ENCODE data around the gene LAMB4.

Gene LAMB4

DNA sequence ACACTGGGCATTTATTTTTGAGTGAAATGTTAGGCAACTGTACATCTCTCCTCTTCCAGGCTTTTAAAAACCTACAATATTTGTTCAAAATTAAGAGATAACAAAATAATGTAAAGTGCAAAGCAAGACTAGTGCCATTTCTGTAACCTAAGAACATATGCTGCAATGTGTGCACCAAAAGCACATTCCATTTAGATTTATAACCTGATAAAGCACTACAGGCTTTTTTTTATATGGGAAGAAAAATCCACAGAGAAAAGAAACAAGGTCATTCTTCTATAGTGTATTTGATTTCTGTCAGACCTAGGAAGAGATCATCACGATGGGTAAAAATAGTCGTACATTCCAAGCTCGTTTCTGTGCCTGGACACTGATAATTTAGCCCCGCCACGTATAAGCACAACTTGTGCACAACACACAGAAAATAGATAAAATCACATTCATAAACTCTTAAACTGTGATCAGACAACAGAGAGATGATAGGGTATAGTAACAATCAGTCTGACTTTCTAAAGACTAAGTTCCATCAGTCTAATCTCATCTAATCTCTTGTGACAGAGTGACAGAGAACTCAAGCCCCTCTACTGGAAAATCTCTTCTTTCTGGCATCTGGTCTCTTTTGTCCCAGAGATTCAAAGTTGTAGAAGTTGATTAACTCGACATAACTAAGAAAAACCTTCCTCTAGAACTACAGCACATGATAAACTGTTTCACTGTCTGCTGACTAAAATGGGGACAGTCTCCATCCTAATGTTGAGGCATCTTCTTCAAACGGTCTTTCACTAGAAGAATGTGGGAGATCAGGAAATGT is 133.9 kb downstream of the LAMB4 start:
- peak; percentile 81 for DNase-seq

DNA sequence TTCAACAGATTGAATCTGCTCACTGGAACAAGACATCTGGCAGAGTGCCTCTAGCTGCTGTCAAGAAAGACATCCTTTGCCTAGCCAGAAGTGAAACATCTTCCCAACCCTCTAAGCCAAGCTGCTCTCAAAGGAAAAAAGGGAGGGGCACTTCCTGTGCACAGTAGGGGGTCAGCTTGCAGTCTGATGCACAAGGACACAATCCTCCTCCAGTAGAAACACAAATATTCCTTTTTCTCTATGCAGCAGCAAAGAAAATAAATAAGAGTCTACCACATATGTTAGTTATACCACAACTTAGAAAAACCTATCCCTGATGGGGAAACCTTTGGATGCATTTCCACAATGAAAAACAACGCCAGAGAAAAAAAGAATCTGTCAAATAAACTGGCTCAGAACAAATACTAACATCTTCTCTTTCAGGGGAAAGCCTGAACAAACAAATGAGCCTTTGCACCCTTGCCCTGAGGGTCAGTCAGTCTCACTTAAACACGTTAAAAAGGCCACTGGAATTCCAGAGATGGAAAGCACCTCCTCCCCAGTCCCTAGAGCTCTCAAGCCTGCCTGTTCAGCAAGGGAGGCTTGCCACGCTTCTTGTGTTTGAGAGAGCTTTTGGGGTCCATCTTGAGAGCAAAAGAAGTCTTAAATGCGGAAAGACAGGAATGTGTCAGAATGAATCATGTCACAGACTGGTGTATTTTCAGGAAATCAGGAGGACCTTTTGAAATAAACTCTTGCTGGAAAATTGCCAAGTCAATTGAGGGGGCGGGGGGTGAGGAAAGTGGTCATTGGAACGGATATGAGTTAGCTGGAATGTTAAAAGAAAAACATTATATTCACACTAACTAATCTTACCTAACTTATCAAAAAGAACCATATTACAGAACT is 134.7 kb downstream of the LAMB4 start:
- peak; percentile 94 for DNase-seq

- DNase-seq = no peak
Measured at GRCh38 chr7:107994421-107995030, 135.6 kb downstream of the LAMB4 start.

DNA sequence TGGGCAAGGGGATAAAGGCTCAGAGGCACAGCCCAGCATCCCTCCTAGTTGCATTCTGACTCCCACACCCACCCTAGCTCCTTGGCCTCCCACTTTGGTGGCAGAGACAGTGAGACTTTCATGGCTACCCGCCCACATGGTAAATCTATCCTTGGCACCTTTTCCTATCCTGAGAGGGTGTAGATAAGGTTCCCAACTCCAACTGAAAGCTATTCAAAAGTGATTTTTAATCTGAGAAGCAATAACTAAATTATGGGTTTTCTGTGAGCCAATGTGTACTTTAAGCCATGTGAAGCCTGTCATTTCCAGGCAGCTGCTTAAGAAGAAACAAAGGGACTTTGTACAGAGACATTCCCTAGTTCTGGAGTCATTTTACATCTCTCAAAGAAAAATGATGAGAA is 136.3 kb downstream of the LAMB4 start:
- no peak for DNase-seq

GRCh38 chr7:107989618-107990373 is 140.4 kb downstream of the LAMB4 start:
- DNase-seq = peak; percentile 91

GRCh38 chr7:107982918-107983389 is 147.2 kb downstream of the LAMB4 start:
- DNase-seq = no peak

DNA sequence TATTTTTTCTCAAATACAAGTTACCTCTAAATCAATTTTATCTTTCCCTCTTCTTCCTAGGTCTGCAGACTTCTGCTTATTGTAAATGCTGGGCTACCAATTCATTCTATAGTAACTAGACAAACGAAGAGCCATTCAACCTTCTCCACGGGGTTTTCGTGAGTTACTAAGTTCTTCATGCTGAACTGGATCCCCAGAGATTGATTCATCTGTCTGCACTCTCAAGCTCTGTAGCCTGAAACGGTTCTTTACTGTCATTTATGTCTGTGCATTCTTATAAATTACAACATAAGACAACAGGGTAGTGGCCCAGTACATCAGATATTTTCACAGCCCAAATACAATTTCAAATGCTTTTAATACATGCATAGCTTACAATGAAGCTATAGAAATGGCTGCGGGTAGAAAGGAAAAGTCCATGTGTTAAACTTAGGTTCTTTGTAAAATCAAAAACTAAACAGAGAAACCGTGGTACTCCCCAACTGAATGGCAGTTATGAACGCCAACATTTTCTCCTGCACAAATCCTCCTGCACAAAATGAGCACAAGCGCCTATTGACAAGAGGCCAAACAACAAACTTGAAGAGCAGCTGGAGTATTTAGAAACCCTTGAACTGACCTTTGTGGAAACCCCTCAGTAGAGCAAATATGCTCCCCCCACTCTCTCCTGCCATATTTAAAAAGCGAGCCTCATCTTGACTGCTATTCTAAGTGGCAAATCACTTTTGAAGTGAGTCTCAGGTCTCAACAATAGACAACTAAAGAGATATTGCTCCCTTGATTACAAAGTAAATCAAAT is 147.9 kb downstream of the LAMB4 start:
- DNase-seq = no peak

DNA sequence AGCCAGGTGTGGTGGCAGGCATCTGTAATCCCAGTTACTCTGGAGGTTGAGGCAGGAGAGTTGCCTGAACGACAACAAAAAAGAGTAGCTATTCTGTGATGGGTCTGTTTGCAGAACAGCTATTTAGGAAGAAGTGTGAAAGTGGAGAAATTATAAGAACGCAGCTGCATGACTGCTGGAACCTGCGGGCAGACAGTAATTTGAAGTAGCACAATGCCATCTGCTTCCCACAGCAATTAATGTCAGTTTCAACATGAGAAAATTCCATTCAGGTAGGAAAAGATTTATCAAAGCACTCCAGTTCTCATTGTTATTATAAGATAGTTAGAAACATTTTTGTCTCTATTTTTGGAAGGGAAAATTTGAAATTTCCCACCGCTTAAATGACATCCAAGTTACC is 148.7 kb downstream of the LAMB4 start:
- DNase-seq = no peak

- no peak for DNase-seq
Measured at GRCh38 chr7:107980671-107981190, 149.4 kb downstream of the LAMB4 start.

DNA sequence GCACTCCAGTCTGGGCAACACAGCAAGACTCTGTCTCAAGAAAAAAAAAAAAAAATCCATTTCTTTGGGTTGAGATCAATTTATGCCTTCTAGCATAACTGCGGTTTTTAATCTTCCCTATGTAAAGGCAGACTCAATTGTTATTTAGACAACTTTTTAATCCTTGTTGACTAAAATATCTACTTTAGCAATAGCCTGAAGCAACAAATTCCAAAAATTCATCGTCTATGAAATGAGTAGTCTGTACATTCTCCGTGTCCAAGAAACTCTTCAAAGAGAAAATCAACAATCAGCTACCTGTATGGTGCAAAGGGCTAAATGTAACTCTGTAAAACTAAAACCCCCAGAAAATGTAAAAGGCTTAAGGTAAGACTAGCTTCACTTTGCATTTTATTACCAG is 150.0 kb downstream of the LAMB4 start:
- no peak for DNase-seq

DNA sequence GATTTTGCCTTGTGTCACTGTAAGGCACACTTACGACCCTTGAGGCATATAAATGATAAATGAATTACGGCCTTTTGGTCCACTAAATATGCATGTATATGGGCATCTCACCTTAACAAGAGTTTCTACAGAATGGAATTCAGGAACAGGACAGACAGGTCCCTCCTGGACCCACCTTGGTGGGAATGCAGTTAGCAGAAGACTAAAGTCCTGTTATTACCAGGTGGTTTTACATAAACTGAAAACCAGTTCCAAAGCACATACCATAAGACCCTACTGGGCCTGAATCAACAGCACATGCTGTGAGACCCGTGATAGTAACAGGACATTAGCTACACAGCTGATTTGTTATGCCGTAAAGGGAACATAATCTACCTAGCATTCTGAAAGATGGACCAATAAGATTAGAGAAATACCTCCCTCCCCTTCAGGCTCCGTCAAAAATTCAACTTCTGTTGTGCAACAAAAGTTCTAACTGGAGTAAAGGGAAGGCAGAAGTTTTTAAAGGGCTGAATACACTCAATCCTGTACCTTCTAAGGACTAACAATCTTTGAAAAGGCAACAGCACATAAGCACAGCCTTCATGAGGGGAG is 151.2 kb downstream of the LAMB4 start:
- DNase-seq = no peak

DNA sequence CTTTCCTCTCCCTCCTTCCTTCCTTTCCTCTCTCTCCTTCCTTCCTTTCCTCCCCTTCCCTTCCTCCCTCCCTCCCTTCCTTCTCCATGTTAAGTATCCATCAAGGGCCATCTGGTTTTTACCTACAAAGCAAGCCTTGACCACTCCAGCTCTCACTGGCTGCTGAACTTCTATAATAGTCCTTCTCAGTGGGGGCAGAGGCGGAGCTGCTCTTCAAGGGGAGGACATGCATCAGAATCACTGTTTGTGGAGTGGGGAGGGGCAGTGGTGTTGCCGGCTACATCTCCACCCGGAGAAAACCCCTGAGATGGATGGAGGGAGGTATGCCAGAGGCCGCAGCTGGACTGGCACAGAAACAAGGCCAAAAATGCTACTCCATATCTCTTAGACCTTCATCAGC is 153.1 kb downstream of the LAMB4 start:
- DNase-seq = no peak

GRCh38 chr7:107976620-107977019 is 153.5 kb downstream of the LAMB4 start:
- no peak for DNase-seq

GRCh38 chr7:107975394-107976013 is 154.7 kb downstream of the LAMB4 start:
- no peak for DNase-seq

DNA sequence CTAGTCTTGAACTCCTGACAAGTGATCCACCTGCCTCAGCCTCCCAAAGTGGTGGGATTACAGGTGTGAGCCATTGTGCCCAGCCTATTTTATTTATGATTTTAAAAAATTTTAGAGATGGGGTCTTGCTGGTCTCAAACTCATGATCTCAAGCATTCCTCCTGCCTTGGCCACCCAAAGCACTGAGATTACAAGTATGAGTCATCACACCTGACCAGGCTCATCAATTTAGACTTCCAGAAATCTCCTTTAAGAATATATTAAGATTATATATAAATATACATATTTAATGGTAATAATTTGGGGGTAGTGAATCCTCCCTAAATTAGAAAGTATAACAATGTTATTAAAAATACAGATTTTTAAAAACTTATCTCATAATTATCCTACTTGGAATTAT is 156.3 kb downstream of the LAMB4 start:
- DNase-seq = no peak
